Measurements from ENCODE around the gene TEDC1.
A peak's percentile ranks its signal among the peaks of the same experiment; 100 is the strongest.

The TEDC1 gene

DNA sequence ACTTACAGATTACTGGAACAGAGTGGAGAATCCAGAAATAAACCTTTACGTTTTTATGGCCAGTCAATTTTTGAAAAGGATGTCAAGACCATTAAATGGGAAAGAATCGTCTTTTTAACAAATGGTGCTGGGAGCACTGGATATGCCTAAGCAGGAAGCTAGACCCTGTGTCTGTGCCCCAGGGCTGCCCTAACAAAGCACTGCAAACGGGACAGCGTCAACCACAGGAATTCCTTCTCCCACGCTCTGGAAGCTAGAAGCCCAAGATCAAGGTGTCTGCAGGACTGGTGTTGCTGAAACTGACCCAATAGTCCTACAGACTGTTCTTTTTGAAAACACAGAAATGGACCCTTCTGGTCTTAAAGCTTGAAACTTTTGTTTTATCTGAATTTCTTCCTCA, 26.1 kb downstream of the TEDC1 start:
- no peaks in the 10 kb centered on the region for H3K36me3 ChIP-seq (ENCODE audit: control insufficient read depth, insufficient read depth, low read length)
- DNase-seq (ENCODE audit: low read depth, low spot score) = no peak
- no peak overlapping the region for H3K4me3 ChIP-seq (ENCODE audit: low read length)
- H3K9me3 ChIP-seq (ENCODE audit: control insufficient read depth, insufficient read depth, low read length) = peaks cover 3% of the 10 kb centered on the region
- H3K4me1 ChIP-seq (ENCODE audit: control insufficient read depth, insufficient read depth, low read length) = no peaks in the 10 kb centered on the region
- no peaks in the 10 kb centered on the region for H3K27me3 ChIP-seq (ENCODE audit: control insufficient read depth, insufficient read depth, low read length)
- no CpG with 5 or more reads among the region's 5 CpGs for WGBS (ENCODE audit: insufficient coverage, insufficient read length)
- H3K27ac ChIP-seq (ENCODE audit: low read length) = no peak overlapping the region

DNA sequence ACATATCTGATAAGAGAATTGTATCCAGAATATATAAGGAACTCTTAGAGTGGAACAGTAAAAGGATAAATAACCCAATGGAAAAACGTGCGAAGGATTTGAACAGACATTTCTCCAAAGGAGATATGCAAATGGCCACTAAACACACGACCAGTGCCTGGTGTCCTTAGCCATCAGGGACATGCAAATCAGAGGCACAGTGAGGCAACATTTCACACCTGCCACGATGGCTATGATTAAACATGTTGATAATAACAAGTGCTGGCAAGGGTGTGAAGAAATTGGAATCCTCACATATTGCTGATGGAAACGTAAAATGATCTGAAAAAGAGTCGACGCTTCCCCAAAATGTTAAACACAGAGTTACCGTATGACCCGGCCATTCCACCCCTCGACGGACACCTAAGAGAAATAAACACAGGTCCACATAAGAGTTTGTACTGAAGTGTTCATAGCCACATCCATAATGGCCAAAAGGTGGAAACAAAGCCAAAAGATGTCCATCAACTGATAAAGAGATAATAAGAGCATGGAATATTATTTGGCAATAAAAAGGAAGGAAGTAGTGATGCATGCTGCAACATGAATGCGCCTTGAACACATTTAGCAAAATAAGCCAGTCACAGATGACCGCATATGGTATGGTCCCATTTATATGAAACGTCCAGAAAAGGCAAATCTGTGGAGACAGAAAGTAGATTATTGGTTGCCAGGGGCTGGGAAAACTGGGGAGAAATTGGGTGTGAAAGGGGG, 29.1 kb downstream of the TEDC1 start:
- WGBS (ENCODE audit: insufficient coverage, insufficient read length) = no CpG with 5 or more reads among the region's 14 CpGs
- Histone ChIP-seq H3K27ac (ENCODE audit: low read length) (no peak overlapping the region), H3K4me3 (ENCODE audit: low read length) (no peak overlapping the region), H3K9me3 (ENCODE audit: control insufficient read depth, insufficient read depth, low read length) (peaks cover 2% of the 10 kb centered on the region), H3K36me3 (ENCODE audit: control insufficient read depth, insufficient read depth, low read length) (no peaks in the 10 kb centered on the region), H3K4me1 (ENCODE audit: control insufficient read depth, insufficient read depth, low read length) (no peaks in the 10 kb centered on the region), H3K27me3 (ENCODE audit: control insufficient read depth, insufficient read depth, low read length) (no peaks in the 10 kb centered on the region)
- no peak for DNase-seq (ENCODE audit: low read depth, low spot score)

DNA sequence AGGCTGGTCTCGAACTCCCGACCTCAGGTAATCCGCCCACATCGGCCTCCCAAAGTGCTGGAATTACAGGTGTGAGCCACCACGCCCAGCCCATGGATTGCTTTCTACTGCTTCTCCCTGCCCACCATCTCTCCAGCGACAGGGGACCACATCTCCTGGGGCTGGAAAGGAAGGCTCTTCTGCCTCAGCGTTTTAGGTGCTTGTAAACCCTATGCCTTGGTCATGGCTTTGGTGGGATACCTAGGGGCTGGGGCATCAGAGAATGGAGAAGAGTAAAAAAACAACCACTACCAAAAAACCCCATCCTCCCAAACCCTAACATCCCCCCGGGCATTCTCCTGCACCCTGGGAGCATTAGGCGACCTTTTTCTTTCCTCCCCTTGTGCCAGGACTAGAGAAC, 34.3 kb downstream of the TEDC1 start:
- no peak overlapping the region for H3K4me3 ChIP-seq (ENCODE audit: low read length)
- H3K9me3 ChIP-seq (ENCODE audit: control insufficient read depth, insufficient read depth, low read length) = peaks cover 8% of the 10 kb centered on the region
- DNase-seq (ENCODE audit: low read depth, low spot score) = no peak
- WGBS (ENCODE audit: insufficient coverage, insufficient read length) = no CpG with 5 or more reads among the region's 9 CpGs
- H3K36me3 ChIP-seq (ENCODE audit: control insufficient read depth, insufficient read depth, low read length) = no peaks in the 10 kb centered on the region; the same call in 1 of the 2 replicates
- H3K4me1 ChIP-seq (ENCODE audit: control insufficient read depth, insufficient read depth, low read length) = no peaks in the 10 kb centered on the region; the same call in 1 of the 2 replicates
- no peaks in the 10 kb centered on the region for H3K27me3 ChIP-seq (ENCODE audit: control insufficient read depth, insufficient read depth, low read length)
- no peak overlapping the region for H3K27ac ChIP-seq (ENCODE audit: low read length)

DNA sequence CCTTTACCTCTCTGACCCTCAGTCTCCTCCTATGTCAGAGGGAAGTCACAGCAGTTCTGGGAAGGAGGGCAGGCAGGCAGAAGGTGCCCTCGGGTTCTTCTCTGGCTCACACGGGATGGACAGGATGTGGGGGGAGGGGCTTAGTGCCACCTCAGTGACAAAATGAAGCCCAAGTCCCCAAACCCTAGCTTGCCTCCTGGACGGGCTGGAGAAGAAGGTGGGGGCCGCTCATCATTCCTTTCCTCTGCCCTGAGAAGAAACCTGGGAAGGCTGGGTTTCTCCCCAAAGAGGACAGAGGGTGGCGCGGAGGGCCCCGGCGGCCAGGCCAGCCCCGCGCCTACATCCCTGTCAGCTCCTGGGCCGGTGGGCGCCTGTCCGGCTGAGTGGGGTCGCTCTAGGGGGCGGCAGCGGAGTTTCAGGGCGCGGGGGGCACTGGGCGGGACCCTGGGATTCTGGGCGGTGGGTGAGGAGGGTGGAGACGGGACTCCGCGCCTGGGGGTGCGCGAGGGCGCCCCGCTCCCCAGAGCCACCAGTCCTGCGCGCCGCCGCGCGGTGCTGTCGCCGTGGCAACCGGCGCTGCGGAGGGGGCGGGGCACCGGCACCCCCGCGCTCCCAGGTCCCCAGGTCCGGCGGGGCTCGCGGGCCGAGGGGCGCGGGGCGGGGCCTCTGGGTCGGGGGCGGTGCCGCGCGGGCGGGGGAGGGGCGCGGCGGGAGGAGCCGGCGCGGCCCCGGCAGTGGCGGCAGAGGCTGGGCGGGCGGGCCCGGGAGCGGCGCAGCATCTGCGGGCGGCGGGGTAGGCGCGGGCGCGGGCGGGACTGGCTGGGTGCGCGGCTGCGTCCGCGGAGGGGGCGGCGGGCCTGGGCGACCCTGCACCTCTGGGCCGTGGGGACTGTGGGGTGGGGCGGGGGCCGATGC, 35.1 kb downstream of the TEDC1 start, which contains the start of gene TMEM121:
Gene TMEM121 (plus strand): TSS at position 723 of the 915 bp plus-strand sequence. CDS start 2,252 bp downstream, outside the sequence.
- no peak for DNase-seq (ENCODE audit: low read depth, low spot score)
- no peaks in the 10 kb centered on the region for H3K27me3 ChIP-seq (ENCODE audit: control insufficient read depth, insufficient read depth, low read length)
- no peak within 1 kb of the TSS for H3K4me3 ChIP-seq (ENCODE audit: low read length)
- WGBS (ENCODE audit: insufficient coverage, insufficient read length) = no CpG with 5 or more reads among the region's 88 CpGs
- H3K36me3 ChIP-seq (ENCODE audit: control insufficient read depth, insufficient read depth, low read length) = no peaks in the 10 kb centered on the region; the same call in 1 of the 2 replicates
- peaks cover 8% of the 10 kb centered on the region for H3K9me3 ChIP-seq (ENCODE audit: control insufficient read depth, insufficient read depth, low read length)
- no peak within 1 kb of the TSS for H3K27ac ChIP-seq (ENCODE audit: low read length)
- no peaks in the 10 kb centered on the region; the same call in 1 of the 2 replicates for H3K4me1 ChIP-seq (ENCODE audit: control insufficient read depth, insufficient read depth, low read length)

DNA sequence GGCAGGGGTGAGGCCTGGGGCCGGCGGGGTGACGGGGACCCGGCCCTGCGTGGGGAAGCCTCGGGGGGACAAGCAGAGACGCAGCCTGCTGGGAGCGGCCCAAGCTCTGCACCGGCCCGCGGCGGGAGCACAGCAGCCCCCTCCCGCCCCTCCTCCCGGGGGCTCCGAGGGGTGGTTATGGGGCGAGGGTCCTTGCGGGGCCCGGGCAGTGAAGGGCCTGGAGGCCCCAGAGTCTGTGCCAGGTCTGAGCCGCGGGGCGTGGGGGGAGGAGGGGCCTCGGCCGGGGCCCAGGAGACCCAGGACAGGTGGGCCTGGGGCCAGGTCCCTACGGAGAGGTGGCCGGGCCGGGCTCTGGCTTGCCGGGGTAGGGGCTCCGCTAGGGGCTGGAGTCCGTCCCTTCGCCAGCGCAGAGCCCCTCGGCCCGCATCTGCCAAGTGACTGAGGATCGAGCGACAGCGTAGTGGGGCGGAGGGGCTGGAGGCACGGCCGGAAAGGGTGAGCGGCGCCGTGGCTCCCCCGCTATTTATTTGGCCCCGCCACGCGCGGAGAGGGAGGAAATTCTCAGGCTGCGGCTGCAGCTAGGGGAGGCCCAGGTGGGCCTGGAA, 35.8 kb downstream of the TEDC1 start:
- no peaks in the 10 kb centered on the region; the same call in 1 of the 2 replicates for H3K36me3 ChIP-seq (ENCODE audit: control insufficient read depth, insufficient read depth, low read length)
- no peaks in the 10 kb centered on the region; the same call in 1 of the 2 replicates for H3K4me1 ChIP-seq (ENCODE audit: control insufficient read depth, insufficient read depth, low read length)
- no peak overlapping the region for H3K4me3 ChIP-seq (ENCODE audit: low read length)
- H3K27me3 ChIP-seq (ENCODE audit: control insufficient read depth, insufficient read depth, low read length) = no peaks in the 10 kb centered on the region
- WGBS (ENCODE audit: insufficient coverage, insufficient read length) = no CpG with 5 or more reads among the region's 48 CpGs
- peaks cover 10% of the 10 kb centered on the region for H3K9me3 ChIP-seq (ENCODE audit: control insufficient read depth, insufficient read depth, low read length)
- H3K27ac ChIP-seq (ENCODE audit: low read length) = no peak overlapping the region
- no peak for DNase-seq (ENCODE audit: low read depth, low spot score)

DNA sequence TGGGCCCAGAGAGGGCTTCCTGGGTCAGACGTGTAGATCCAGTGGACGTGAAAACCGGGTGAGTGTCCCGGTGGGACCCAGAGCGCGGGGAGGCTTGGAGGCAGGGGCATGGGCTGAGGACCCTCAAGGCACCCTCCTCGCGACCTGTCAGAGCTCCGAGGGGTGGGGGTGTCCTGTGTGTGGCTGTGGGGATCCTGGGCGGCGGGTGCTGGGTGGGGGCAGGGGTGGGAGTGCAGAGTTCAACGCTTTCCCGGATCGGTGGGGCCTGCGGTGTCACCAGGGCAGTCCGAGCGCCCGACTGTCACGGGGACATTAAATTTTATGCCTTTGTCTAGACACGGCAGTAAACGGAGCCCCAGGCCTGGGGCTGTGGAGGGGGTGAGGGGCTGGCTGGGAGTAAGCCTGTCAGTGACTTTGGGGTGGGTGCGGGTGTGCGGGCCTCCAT, 36.4 kb downstream of the TEDC1 start:
- WGBS (ENCODE audit: insufficient coverage, insufficient read length) = no CpG with 5 or more reads among the region's 23 CpGs
- no peaks in the 10 kb centered on the region for H3K27me3 ChIP-seq (ENCODE audit: control insufficient read depth, insufficient read depth, low read length)
- H3K4me1 ChIP-seq (ENCODE audit: control insufficient read depth, insufficient read depth, low read length) = no peaks in the 10 kb centered on the region; the same call in 1 of the 2 replicates
- no peaks in the 10 kb centered on the region; the same call in 1 of the 2 replicates for H3K36me3 ChIP-seq (ENCODE audit: control insufficient read depth, insufficient read depth, low read length)
- no peak overlapping the region for H3K27ac ChIP-seq (ENCODE audit: low read length)
- H3K9me3 ChIP-seq (ENCODE audit: control insufficient read depth, insufficient read depth, low read length) = peaks cover 11% of the 10 kb centered on the region
- no peak for DNase-seq (ENCODE audit: low read depth, low spot score)
- no peak overlapping the region for H3K4me3 ChIP-seq (ENCODE audit: low read length)

DNA sequence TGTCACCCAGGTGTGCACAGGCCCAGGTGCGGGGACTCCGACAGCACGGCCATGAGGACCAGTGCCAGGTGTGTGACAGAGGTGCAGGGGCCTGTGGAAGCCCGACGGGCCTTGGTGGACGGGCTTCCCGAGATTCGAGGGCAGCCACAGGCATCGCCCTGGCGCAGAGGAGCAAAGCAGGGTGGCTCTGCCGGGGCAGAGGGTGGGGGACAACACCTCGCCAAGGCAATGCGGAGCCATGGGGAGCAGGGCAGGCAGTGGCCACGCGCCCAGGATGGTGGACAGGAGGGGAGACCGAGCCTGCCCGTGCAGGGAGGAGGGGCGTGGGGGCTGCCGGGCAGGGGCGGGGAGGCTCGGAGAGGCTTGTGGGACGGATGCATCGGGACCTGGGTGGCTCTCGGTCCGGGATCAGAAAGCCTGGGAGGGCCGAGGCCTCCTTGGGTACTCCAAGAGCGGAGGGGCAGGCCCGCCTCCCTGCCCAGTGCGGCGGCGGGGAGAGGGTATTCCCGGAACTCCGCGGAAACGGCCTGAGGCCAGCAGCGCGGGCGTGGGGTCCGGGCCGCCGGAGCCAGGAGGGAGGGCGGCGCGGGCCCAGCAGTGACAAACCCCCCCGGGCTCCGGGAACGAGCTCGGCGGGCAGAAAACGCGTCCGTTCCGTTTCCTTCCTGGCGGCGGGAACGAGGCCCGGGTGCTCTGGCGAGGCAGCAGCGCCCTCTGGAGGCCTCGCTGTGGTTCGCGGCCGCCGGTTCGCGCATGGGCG, 37.0 kb downstream of the TEDC1 start:
- Histone ChIP-seq H3K4me1 (ENCODE audit: control insufficient read depth, insufficient read depth, low read length) (no peaks in the 10 kb centered on the region; the same call in 1 of the 2 replicates), H3K27me3 (ENCODE audit: control insufficient read depth, insufficient read depth, low read length) (no peaks in the 10 kb centered on the region), H3K9me3 (ENCODE audit: control insufficient read depth, insufficient read depth, low read length) (peaks cover 12% of the 10 kb centered on the region), H3K27ac (ENCODE audit: low read length) (no peak overlapping the region), H3K4me3 (ENCODE audit: low read length) (no peak overlapping the region), H3K36me3 (ENCODE audit: control insufficient read depth, insufficient read depth, low read length) (no peaks in the 10 kb centered on the region; the same call in 1 of the 2 replicates)
- no CpG with 5 or more reads among the region's 67 CpGs for WGBS (ENCODE audit: insufficient coverage, insufficient read length)
- peak; percentile 20 for DNase-seq (ENCODE audit: low read depth, low spot score)

DNA sequence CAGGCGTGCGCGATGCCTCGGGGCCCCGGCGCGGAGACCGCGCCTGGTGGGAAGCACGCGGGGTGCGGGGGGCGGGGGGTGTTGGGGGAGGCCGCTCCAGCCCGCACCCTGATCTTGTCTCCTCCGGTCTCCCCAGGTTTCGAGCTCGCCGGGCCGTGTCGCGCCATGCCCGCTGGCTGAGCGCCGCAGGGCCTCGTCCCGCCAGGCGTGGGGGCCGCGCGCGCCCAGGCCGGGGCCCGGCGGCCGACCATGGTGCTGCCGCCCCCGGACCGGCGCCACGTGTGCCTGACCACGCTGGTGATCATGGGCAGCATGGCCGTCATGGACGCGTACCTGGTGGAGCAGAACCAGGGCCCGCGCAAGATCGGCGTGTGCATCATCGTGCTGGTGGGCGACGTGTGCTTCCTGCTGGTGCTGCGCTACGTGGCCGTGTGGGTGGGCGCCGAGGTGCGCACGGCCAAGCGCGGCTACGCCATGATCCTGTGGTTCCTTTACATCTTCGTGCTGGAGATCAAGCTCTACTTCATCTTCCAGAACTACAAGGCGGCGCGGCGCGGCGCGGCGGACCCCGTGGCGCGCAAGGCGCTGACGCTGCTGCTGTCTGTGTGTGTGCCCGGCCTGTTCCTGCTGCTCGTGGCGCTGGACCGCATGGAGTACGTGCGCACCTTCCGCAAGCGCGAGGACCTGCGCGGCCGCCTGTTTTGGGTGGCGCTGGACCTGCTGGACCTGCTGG, 37.7 kb downstream of the TEDC1 start:
- no peaks in the 10 kb centered on the region for H3K27me3 ChIP-seq (ENCODE audit: control insufficient read depth, insufficient read depth, low read length)
- H3K36me3 ChIP-seq (ENCODE audit: control insufficient read depth, insufficient read depth, low read length) = no peaks in the 10 kb centered on the region; the same call in 1 of the 2 replicates
- H3K9me3 ChIP-seq (ENCODE audit: control insufficient read depth, insufficient read depth, low read length) = peaks cover 16% of the 10 kb centered on the region
- no peak overlapping the region for H3K27ac ChIP-seq (ENCODE audit: low read length)
- no peaks in the 10 kb centered on the region; the same call in 1 of the 2 replicates for H3K4me1 ChIP-seq (ENCODE audit: control insufficient read depth, insufficient read depth, low read length)
- no peak overlapping the region for H3K4me3 ChIP-seq (ENCODE audit: low read length)
- no CpG with 5 or more reads among the region's 89 CpGs for WGBS (ENCODE audit: insufficient coverage, insufficient read length)
- DNase-seq (ENCODE audit: low read depth, low spot score) = no peak

DNA sequence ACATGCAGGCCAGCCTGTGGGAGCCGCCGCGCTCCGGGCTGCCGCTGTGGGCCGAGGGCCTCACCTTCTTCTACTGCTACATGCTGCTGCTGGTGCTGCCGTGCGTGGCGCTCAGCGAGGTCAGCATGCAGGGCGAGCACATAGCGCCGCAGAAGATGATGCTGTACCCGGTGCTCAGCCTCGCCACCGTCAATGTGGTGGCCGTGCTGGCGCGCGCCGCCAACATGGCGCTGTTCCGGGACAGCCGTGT, 38.2 kb downstream of the TEDC1 start:
- no peaks in the 10 kb centered on the region for H3K27me3 ChIP-seq (ENCODE audit: control insufficient read depth, insufficient read depth, low read length)
- DNase-seq (ENCODE audit: low read depth, low spot score) = no peak
- H3K4me3 ChIP-seq (ENCODE audit: low read length) = no peak overlapping the region
- WGBS (ENCODE audit: insufficient coverage, insufficient read length) = no CpG with 5 or more reads among the region's 24 CpGs
- H3K36me3 ChIP-seq (ENCODE audit: control insufficient read depth, insufficient read depth, low read length) = no peaks in the 10 kb centered on the region; the same call in 1 of the 2 replicates
- H3K9me3 ChIP-seq (ENCODE audit: control insufficient read depth, insufficient read depth, low read length) = peaks cover 16% of the 10 kb centered on the region
- H3K4me1 ChIP-seq (ENCODE audit: control insufficient read depth, insufficient read depth, low read length) = no peaks in the 10 kb centered on the region; the same call in 1 of the 2 replicates
- no peak overlapping the region for H3K27ac ChIP-seq (ENCODE audit: low read length)
